ENCODE data around the gene TRIML1. TPM values are rescaled to one million over a fixed set of nuclear protein-coding genes. Genes with fewer than 3 reads are reported as not detected.

The TRIML1 gene
- total RNA-seq, 2 donors from 2014 or later: not detected

DNA sequence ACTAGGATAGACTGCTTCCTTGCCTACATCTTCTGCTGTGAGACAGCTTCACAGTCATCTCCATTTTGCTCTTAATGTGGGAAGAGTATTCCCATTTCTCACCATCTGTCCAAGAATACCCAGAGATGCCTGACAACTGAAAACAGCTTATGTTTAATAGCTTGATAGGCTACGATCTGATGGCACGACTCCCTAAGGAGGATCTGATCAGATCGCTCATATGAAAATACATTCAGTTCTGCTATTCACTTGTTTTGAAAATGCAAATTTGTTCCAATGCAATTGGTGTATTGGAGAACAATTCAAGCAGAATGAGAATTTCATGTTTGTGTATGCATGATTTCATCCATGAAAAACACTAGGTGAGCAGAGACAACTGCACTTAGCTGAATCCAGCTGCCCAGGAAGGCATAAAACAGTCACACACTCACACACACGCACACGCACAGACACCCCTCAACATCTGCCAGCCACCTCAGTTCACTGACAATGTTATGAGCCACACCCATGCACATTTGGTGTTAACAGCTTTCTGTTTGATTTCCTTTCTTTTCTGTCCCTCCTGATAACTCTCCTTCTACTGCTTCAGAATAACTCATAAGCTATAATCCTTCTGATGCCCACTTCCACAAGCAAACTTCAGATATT is 29.6 kb downstream of the TRIML1 start:
- WGBS, 2 experiments (ENCODE audit: insufficient coverage in 1 of 2, insufficient read length in 1 of 2): 90 to 93% methylated on average over 3 to 5 of the region's 5 CpGs
- Histone ChIP-seq H3K9ac (ENCODE audit: extremely low read depth, low read length, poor library complexity, severe bottlenecking) (no peak overlapping the region), H3K36me3 (ENCODE audit: control insufficient read depth, insufficient read depth, low read length) (no peaks in the 10 kb centered on the region), H3K27me3 (ENCODE audit: control insufficient read depth, insufficient read depth, low read length, poor library complexity, severe bottlenecking) (no peaks in the 10 kb centered on the region), H3K9me3 (ENCODE audit: control insufficient read depth, low read length) (peaks cover 7% of the 10 kb centered on the region), H3K27ac (ENCODE audit: low read depth, low read length) (no peak overlapping the region), H3K4me3 (ENCODE audit: low read length) (no peak overlapping the region), H3K4me1 (ENCODE audit: control insufficient read depth, insufficient read depth, low read length) (no peaks in the 10 kb centered on the region)
- Mint-ChIP-seq H3K27me3 (ENCODE audit: insufficient read depth) (no peaks in the 10 kb centered on the region), H3K4me3 (no peak overlapping the region), H3K9me3 (peaks cover 7% of the 10 kb centered on the region), H3K27ac (no peak overlapping the region), H3K4me1 (no peaks in the 10 kb centered on the region), H3K36me3 (ENCODE audit: low read depth) (no peaks in the 10 kb centered on the region)
- TF ChIP-seq CTCF (conservative IDR thresholded peaks at IDR 0.05): no peak
- DNase-seq: no peak

DNA sequence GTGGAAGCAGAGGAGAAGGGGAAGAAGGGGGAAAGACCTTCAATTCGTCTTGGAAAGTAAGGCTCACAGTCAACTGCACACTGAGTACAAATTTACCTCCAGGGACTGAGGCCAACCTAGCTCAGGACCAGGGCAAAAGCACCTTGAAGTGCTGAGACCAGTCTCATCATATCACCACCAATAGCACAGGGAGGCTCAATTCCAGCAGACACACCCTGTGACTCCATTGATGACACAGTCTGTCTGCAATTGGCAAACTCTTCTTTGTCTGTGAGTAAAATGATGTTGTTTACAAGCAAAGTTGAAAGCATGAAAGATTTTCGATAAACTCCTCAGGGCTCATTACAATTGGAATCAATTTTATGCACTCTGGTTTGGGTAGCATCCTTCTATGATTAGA is 32.3 kb downstream of the TRIML1 start:
- Histone ChIP-seq H3K36me3 (ENCODE audit: control insufficient read depth, insufficient read depth, low read length) (no peaks in the 10 kb centered on the region), H3K27ac (ENCODE audit: low read depth, low read length) (no peak overlapping the region), H3K4me3 (ENCODE audit: low read length) (no peak overlapping the region), H3K27me3 (ENCODE audit: control insufficient read depth, insufficient read depth, low read length, poor library complexity, severe bottlenecking) (no peaks in the 10 kb centered on the region), H3K9ac (ENCODE audit: extremely low read depth, low read length, poor library complexity, severe bottlenecking) (no peak overlapping the region), H3K9me3 (ENCODE audit: control insufficient read depth, low read length) (peaks cover 7% of the 10 kb centered on the region), H3K4me1 (ENCODE audit: control insufficient read depth, insufficient read depth, low read length) (no peaks in the 10 kb centered on the region)
- H3K4me3 Mint-ChIP-seq: no peak overlapping the region
- WGBS, 2 experiments (ENCODE audit: insufficient coverage in 1 of 2, insufficient read length in 1 of 2): 95 to 100% methylated on average over 1 to 2 of the region's 2 CpGs
- TF ChIP-seq CTCF (conservative IDR thresholded peaks at IDR 0.05): no peak
- H3K36me3 Mint-ChIP-seq (ENCODE audit: low read depth): no peaks in the 10 kb centered on the region
- no peaks in the 10 kb centered on the region for H3K4me1 Mint-ChIP-seq
- H3K9me3 Mint-ChIP-seq: peaks cover 7% of the 10 kb centered on the region
- DNase-seq: no peak
- no peaks in the 10 kb centered on the region for H3K27me3 Mint-ChIP-seq (ENCODE audit: insufficient read depth)
- no peak overlapping the region for H3K27ac Mint-ChIP-seq

- peaks cover 7% of the 10 kb centered on the region for H3K9me3 ChIP-seq (ENCODE audit: control insufficient read depth, low read length)
- WGBS, 2 experiments (ENCODE audit: insufficient coverage in 1 of 2, insufficient read length in 1 of 2): 93 to 95% methylated on average over 3 to 6 of the region's 6 CpGs
- no peaks in the 10 kb centered on the region for H3K27me3 ChIP-seq (ENCODE audit: control insufficient read depth, insufficient read depth, low read length, poor library complexity, severe bottlenecking)
- H3K36me3 Mint-ChIP-seq (ENCODE audit: low read depth): no peaks in the 10 kb centered on the region
- no peak overlapping the region for H3K4me3 ChIP-seq (ENCODE audit: low read length)
- no peaks in the 10 kb centered on the region for H3K4me1 Mint-ChIP-seq
- DNase-seq: no peak
- H3K9me3 Mint-ChIP-seq: peaks cover 17% of the 10 kb centered on the region
- TF ChIP-seq CTCF (conservative IDR thresholded peaks at IDR 0.05): no peak
- H3K27ac ChIP-seq (ENCODE audit: low read depth, low read length): no peak overlapping the region
- H3K9ac ChIP-seq (ENCODE audit: extremely low read depth, low read length, poor library complexity, severe bottlenecking): no peak overlapping the region
- H3K36me3 ChIP-seq (ENCODE audit: control insufficient read depth, insufficient read depth, low read length): no peaks in the 10 kb centered on the region
- no peak overlapping the region for H3K27ac Mint-ChIP-seq
- H3K4me3 Mint-ChIP-seq: no peak overlapping the region
- H3K4me1 ChIP-seq (ENCODE audit: control insufficient read depth, insufficient read depth, low read length): no peaks in the 10 kb centered on the region
- H3K27me3 Mint-ChIP-seq (ENCODE audit: insufficient read depth): no peaks in the 10 kb centered on the region
Observed at GRCh38 chr4:188175288-188175687, 36.0 kb downstream of the TRIML1 start.

Data from endodermal cell (in vitro differentiated cells).